K562 (cell line): ENCODE data around the gene ECSCR. TPM values are rescaled to one million over a fixed set of nuclear protein-coding genes. Genes with fewer than 3 reads are reported as not detected.

Experiments
- ATAC-seq: fragments of 200-7000 bp; cut with Tn5 transposase; 3 replicates; pipeline ENCODE4 v1.9.1; 2020; ENCODE audit warnings: moderate library complexity
- BruUV-seq: library from RNA; stranded (reverse); fragments of 400-500 nt; replicated peaks from 2 replicates; lab custom pipeline; 2021; lab: Mats Ljungman, UMichigan
- CTCF ChIA-PET: fragments of 300-600 bp; formaldehyde crosslinking; extraction: SDS; loops from one replicate; lab custom pipeline; 2021; ENCODE audit warnings: low intra/inter-chr PET ratio; lab: Yijun Ruan, JAX
- POLR2A ChIA-PET: fragments of 300-600, 350-650 bp; sonication (Branson Sonifier 250); formaldehyde crosslinking; extraction: SDS; loops from one replicate; lab custom pipeline; 2021; ENCODE audit warnings: antibody characterized with exemption, inconsistent platforms; lab: Yijun Ruan, JAX
- DNase-seq, 4 experiments: peaks; one replicate each; pipeline versions ENCODE4 v3.0.0 to v3.0.0-alpha.2; 2011 to 2018; ENCODE audit warnings: low spot score in 3 of 4, mixed read lengths in 3 of 4; ENCODE audit errors: extremely low read depth in 1 of 4
- FAIRE-seq: peaks from 2 replicates; lab custom pipeline; 2011; peaks lifted over from hg19 to GRCh38; lab: Jason Lieb, UNC
- H2AFZ ChIP-seq: 2 replicates; pipeline ENCODE4 v1.6.0; 2011; ENCODE audit warnings: low read depth, low read length, control low read depth, inconsistent platforms
- H3K27ac ChIP-seq: fragments of 200-600 bp; 3 replicates; pipeline ENCODE4 v1.8.0; 2011; ENCODE audit warnings: low read depth, mild to moderate bottlenecking, control low read depth, inconsistent platforms, low read length, moderate library complexity, mixed read lengths; ENCODE audit errors: extremely low read depth
- H3K27me3 ChIP-seq, 2 experiments: fragments of 300-600 bp in 1 of 2; 2 replicates in 1 of 2; 3 replicates in 1 of 2; pipeline versions ENCODE4 v1.6.0 to v1.8.0; 2011; ENCODE audit warnings: inconsistent platforms in 2 of 2, low read length in 2 of 2, mild to moderate bottlenecking in 1 of 2, mixed read lengths in 1 of 2, moderate library complexity in 1 of 2; ENCODE audit not compliant: control insufficient read depth in 2 of 2, insufficient read depth in 2 of 2
- H3K36me3 ChIP-seq: fragments of 300-600 bp; 3 replicates; pipeline ENCODE4 v1.8.0; 2011; ENCODE audit warnings: mild to moderate bottlenecking, low read length, inconsistent platforms; ENCODE audit not compliant: control insufficient read depth, insufficient read depth
- H3K4me1 ChIP-seq, 2 experiments: fragments of 200-600 bp in 1 of 2; replicated peaks in 1 of 2; 2 replicates in 1 of 2; 3 replicates in 1 of 2; pipeline versions ENCODE4 v1.5.1 to v1.8.0; 2011; ENCODE audit warnings: inconsistent platforms in 2 of 2, low read length in 2 of 2, mild to moderate bottlenecking in 1 of 2, mixed read lengths in 1 of 2, moderate library complexity in 1 of 2; ENCODE audit not compliant: control insufficient read depth in 2 of 2, insufficient read depth in 2 of 2
- H3K4me2 ChIP-seq: 2 replicates; pipeline ENCODE4 v1.6.1; 2011; ENCODE audit warnings: low read length, control low read depth, inconsistent platforms, mixed read lengths; ENCODE audit not compliant: insufficient read depth
- H3K4me3 ChIP-seq: fragments of 200-600 bp; sonication (generic), shearing (Covaris generic); 2 replicates; pipeline ENCODE4 v1.5.1; 2016; ENCODE audit warnings: control low read depth, inconsistent platforms
- H3K79me2 ChIP-seq: fragments of 200-600 bp; 3 replicates; pipeline ENCODE4 v1.8.0; 2011; ENCODE audit warnings: low read length, inconsistent platforms; ENCODE audit not compliant: control insufficient read depth, insufficient read depth
- H3K9ac ChIP-seq, 2 experiments: 2 replicates each; pipeline versions ENCODE4 v1.6.0 to v1.6.1; 2011; ENCODE audit warnings: low read depth in 2 of 2, low read length in 2 of 2, control low read depth in 1 of 2, inconsistent platforms in 1 of 2, mild to moderate bottlenecking in 1 of 2, mixed read lengths in 1 of 2; ENCODE audit not compliant: insufficient read depth in 1 of 2
- H3K9me1 ChIP-seq: one replicate; pipeline ENCODE4 v1.6.0; 2011; ENCODE audit warnings: inconsistent platforms, mild to moderate bottlenecking, low read length, moderate library complexity; ENCODE audit not compliant: control insufficient read depth, insufficient read depth
- H3K9me3 ChIP-seq: replicated peaks from 2 replicates; pipeline ENCODE4 v1.5.1; 2011; ENCODE audit warnings: low read depth, low read length, inconsistent platforms; ENCODE audit not compliant: control insufficient read depth, insufficient read depth
- H4K20me1 ChIP-seq: replicated peaks from 2 replicates; pipeline ENCODE4 v1.6.1; 2011; ENCODE audit warnings: low read length, inconsistent platforms, mixed read lengths; ENCODE audit not compliant: control insufficient read depth, insufficient read depth
- CREB1 ChIP-seq, 2 experiments: sonication (generic) in 1 of 2; formaldehyde crosslinking in 1 of 2; IDR thresholded peaks; 2 replicates each; pipeline versions ENCODE4 v1.6.1 to v1.8.0; 2012 to 2022; ENCODE audit warnings: inconsistent platforms in 1 of 2, mild to moderate bottlenecking in 1 of 2, missing genetic modification reagents in 1 of 2, moderate library complexity in 1 of 2
- HLTF ChIP-seq: fragments of 450-650 bp; IDR thresholded peaks from 2 replicates; pipeline ENCODE4 v1.6.1; 2016
- NCOA2 ChIP-seq, 2 experiments: fragments of 450-650 bp; IDR thresholded peaks; 2 replicates each; pipeline ENCODE4 v1.6.1; 2018; ENCODE audit warnings: mild to moderate bottlenecking in 2 of 2, moderate library complexity in 1 of 2; ENCODE audit not compliant: partially characterized antibody in 2 of 2
- SMARCE1 ChIP-seq: fragments of 450-650 bp; IDR thresholded peaks from 2 replicates; pipeline ENCODE4 v1.7.1; 2016; ENCODE audit warnings: mild to moderate bottlenecking
- TAF9B ChIP-seq: fragments of 450-650 bp; IDR thresholded peaks from 2 replicates; pipeline ENCODE4 v1.6.1; 2018; ENCODE audit warnings: mild to moderate bottlenecking; ENCODE audit not compliant: partially characterized antibody
- TRIM28 ChIP-seq: fragments of 450-650 bp; IDR thresholded peaks from 2 replicates; pipeline ENCODE4 v1.6.1; 2017
- ZNF146 ChIP-seq: IDR thresholded peaks from one replicate; pipeline ENCODE4 v1.6.1; 2018; ENCODE audit warnings: missing compliant biosample characterization; ENCODE audit not compliant: unreplicated experiment
- ZNF431 ChIP-seq: sonication (generic); formaldehyde crosslinking; IDR thresholded peaks from 2 replicates; pipeline ENCODE4 v1.8.0; 2022; ENCODE audit warnings: mild to moderate bottlenecking, missing genetic modification reagents
- WGBS: fragments of 100-300 bp; shearing (Covaris generic); methylation state at CpG from one replicate; pipeline ENCODE4 v1.1.6; 2016; ENCODE audit warnings: low coverage, mixed read lengths; ENCODE audit not compliant: insufficient coverage; ENCODE audit errors: missing lambda C conversion rate; 5-methylcytosine and 5-hydroxymethylcytosine counted together
- in situ Hi-C: fragments of 300-500 bp; cut with MboI; formaldehyde crosslinking; loops from 4 replicates; pipeline ENCODE4 v1.15.0; 2018; ENCODE audit warnings: inconsistent platforms, mixed read lengths
- intact Hi-C: fragments of 100-400 bp; cut with micrococcal nuclease; formaldehyde crosslinking; loops from 2 replicates; pipeline ENCODE4 v1.14.2; 2022
- polyA plus RNA-seq, 8 experiments: library from polyadenylated mRNA; depleted of rRNA in 4 of 8; stranded (reverse) in 5 of 8; unstranded in 3 of 8; fragments of >200 nt; fragmentation: Nextera tagmentation in 2 of 8; fragmentation: Illumina TruSeq in 1 of 8; extraction: Ambion mirVana in 2 of 8; extraction: Trizol in 1 of 8; gene quantifications; 2 replicates each; pipeline versions ENCODE4 v1.2.1 to v1.2.3, GENCODE V29; 2011 to 2014; ENCODE audit warnings: inconsistent platforms in 1 of 8, missing spikeins in 1 of 8
- total RNA-seq, 7 experiments: library from RNA; depleted of rRNA in 6 of 7; stranded (reverse); fragments of >200 nt in 6 of 7; fragmentation: Illumina TruSeq in 2 of 7; extraction: Trizol in 2 of 7; gene quantifications; 2 replicates each; pipeline versions ENCODE4 v1.2.1 to v1.2.3, GENCODE V29; 2011 to 2021; ENCODE audit warnings: low replicate concordance in 1 of 7
- TF ChIP-seq, protein P1 (sequence below): fragments of 250-450 bp; sonication (Bioruptor Pico); IDR thresholded peaks from 2 replicates; pipeline ENCODE4 v1.4.0; 2020; ENCODE audit warnings: borderline replicate concordance
- TF ChIP-seq, protein P2 (sequence below): fragments of 450-650 bp; IDR thresholded peaks from 2 replicates; pipeline ENCODE4 v1.6.1; 2017; ENCODE audit warnings: antibody characterized with exemption, mild to moderate bottlenecking
- TF ChIP-seq, protein P3 (sequence below): fragments of 250-450 bp; sonication (Bioruptor Pico); IDR thresholded peaks from 2 replicates; pipeline ENCODE4 v1.4.0; 2020; ENCODE audit warnings: mild to moderate bottlenecking, moderate library complexity
- TF ChIP-seq, protein P4 (sequence below): sonication (generic); formaldehyde crosslinking; IDR thresholded peaks from 2 replicates; pipeline ENCODE4 v1.8.1; 2022; ENCODE audit warnings: missing genetic modification reagents

ECSCR gene
- total and polyA plus RNA-seq, 9 of the 15 experiments (the other 6 are each of a cell fraction or from before 2014, with no cell fraction given): 0.10 to 0.25 (median 0.13) TPM; not detected in 6

DNA sequence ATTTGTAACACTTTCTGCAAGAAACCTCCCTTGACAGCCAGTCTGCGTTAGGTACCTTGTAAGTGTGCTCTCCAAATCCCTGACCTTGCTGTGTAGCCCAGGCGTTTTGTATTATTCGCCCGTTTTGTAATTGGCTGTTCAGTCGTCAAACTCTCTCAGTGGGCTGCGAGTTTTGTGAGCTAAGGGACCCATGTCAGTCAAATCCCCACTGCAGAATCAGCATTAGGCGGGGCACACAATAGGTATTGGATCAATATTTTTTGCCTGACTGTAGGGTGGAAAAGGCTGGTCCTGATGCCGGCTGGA, 23.9 kb downstream of the ECSCR start:
- in situ Hi-C loops: no loop called here
- Histone ChIP-seq H3K9me3 (no peaks in the 10 kb centered on the region), H3K4me2 (peak overlapping the region; percentile 94), H3K9ac (peak overlapping the region; percentile 33 to 67; a peak in 3 of 4 replicates), H2AFZ (peak overlapping the region; percentile 99), H3K36me3 (no peaks in the 10 kb centered on the region), H3K4me1 (peaks cover 11 to 17% of the 10 kb centered on the region in 2 experiments), H3K27ac (peak overlapping the region; percentile 41; the same call in 1 of the 3 replicates), H3K27me3 (no peaks in the 10 kb centered on the region), H4K20me1 (no peaks in the 10 kb centered on the region), H3K79me2 (no peaks in the 10 kb centered on the region), H3K9me1 (no peaks in the 10 kb centered on the region), H3K4me3 (peak overlapping the region; percentile 80)
- peak; percentile 77 for FAIRE-seq
- 23% methylated on average over 8 of the region's 8 CpGs for WGBS
- no peak for DNase-seq
- ChIA-PET CTCF (interaction anchor here (0.5 to 0.6 kb wide), 2 partner anchors 103 to 110 kb away, joined by 3 read pairs; no protein-coding TSS in a partner anchor), POLR2A (interaction anchor here (0.7 to 1.3 kb wide), 6 partner anchors 9 to 123 kb away, joined by 3 to 10 read pairs (median 4); no protein-coding TSS in a partner anchor)
- intact Hi-C loops: loop anchor here (1.0 kb wide), 1 partner anchor 40 kb away; no protein-coding TSS in a partner anchor
- no peak for ATAC-seq
- no TSS peak for BruUV-seq
- TF ChIP-seq, protein P1, sequence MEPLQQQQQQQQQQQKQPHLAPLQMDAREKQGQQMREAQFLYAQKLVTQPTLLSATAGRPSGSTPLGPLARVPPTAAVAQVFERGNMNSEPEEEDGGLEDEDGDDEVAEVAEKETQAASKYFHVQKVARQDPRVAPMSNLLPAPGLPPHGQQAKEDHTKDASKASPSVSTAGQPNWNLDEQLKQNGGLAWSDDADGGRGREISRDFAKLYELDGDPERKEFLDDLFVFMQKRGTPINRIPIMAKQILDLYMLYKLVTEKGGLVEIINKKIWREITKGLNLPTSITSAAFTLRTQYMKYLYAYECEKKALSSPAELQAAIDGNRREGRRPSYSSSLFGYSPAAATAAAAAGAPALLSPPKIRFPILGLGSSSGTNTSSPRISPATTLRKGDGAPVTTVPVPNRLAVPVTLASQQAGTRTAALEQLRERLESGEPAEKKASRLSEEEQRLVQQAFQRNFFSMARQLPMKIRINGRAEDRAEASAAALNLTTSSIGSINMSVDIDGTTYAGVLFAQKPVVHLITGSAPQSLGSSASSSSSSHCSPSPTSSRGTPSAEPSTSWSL (CRISPR knock-in tag): no peak
- TF ChIP-seq, protein P2, sequence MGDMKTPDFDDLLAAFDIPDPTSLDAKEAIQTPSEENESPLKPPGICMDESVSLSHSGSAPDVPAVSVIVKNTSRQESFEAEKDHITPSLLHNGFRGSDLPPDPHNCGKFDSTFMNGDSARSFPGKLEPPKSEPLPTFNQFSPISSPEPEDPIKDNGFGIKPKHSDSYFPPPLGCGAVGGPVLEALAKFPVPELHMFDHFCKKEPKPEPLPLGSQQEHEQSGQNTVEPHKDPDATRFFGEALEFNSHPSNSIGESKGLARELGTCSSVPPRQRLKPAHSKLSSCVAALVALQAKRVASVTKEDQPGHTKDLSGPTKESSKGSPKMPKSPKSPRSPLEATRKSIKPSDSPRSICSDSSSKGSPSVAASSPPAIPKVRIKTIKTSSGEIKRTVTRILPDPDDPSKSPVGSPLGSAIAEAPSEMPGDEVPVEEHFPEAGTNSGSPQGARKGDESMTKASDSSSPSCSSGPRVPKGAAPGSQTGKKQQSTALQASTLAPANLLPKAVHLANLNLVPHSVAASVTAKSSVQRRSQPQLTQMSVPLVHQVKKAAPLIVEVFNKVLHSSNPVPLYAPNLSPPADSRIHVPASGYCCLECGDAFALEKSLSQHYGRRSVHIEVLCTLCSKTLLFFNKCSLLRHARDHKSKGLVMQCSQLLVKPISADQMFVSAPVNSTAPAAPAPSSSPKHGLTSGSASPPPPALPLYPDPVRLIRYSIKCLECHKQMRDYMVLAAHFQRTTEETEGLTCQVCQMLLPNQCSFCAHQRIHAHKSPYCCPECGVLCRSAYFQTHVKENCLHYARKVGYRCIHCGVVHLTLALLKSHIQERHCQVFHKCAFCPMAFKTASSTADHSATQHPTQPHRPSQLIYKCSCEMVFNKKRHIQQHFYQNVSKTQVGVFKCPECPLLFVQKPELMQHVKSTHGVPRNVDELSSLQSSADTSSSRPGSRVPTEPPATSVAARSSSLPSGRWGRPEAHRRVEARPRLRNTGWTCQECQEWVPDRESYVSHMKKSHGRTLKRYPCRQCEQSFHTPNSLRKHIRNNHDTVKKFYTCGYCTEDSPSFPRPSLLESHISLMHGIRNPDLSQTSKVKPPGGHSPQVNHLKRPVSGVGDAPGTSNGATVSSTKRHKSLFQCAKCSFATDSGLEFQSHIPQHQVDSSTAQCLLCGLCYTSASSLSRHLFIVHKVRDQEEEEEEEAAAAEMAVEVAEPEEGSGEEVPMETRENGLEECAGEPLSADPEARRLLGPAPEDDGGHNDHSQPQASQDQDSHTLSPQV: no peak
- TF ChIP-seq, protein P3, sequence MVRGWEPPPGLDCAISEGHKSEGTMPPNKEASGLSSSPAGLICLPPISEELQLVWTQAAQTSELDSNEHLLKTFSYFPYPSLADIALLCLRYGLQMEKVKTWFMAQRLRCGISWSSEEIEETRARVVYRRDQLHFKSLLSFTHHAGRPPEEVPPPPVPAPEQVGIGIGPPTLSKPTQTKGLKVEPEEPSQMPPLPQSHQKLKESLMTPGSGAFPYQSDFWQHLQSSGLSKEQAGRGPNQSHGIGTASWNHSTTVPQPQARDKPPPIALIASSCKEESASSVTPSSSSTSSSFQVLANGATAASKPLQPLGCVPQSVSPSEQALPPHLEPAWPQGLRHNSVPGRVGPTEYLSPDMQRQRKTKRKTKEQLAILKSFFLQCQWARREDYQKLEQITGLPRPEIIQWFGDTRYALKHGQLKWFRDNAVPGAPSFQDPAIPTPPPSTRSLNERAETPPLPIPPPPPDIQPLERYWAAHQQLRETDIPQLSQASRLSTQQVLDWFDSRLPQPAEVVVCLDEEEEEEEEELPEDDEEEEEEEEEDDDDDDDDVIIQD (CRISPR knock-in tag): no peak
- TF ChIP-seq, protein P4, sequence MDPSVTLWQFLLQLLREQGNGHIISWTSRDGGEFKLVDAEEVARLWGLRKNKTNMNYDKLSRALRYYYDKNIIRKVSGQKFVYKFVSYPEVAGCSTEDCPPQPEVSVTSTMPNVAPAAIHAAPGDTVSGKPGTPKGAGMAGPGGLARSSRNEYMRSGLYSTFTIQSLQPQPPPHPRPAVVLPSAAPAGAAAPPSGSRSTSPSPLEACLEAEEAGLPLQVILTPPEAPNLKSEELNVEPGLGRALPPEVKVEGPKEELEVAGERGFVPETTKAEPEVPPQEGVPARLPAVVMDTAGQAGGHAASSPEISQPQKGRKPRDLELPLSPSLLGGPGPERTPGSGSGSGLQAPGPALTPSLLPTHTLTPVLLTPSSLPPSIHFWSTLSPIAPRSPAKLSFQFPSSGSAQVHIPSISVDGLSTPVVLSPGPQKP (CRISPR knock-in tag): no peak
- TF ChIP-seq SMARCE1 (0 out of 2 replicates have a peak, but pooled peaks have one; percentile 7), ZNF431 (CRISPR knock-in tag) (no peak), CREB1 (IDR thresholded peaks at IDR 0.05) (no peak), CREB1 (CRISPR knock-in tag; IDR thresholded peaks at IDR 0.05) (no peak), NCOA2 (IDR thresholded peaks at IDR 0.05; ENCODE audit: partially characterized antibody in 2 of 2) (no peak), TRIM28 (no peak), TAF9B (no peak), ZNF146 (CRISPR knock-in tag) (no peak), HLTF (no peak)
